Keratinocyte (primary cell): ENCODE results near the gene CD4. TPM values are rescaled to one million over a fixed set of nuclear protein-coding genes. Genes with fewer than 3 reads are reported as not detected.

Experiments used
- DNase-seq: peaks from one replicate; pipeline ENCODE4 v3.0.0-alpha.2; 2011; ENCODE audit warnings: low read depth, missing footprints, low spot score
- FAIRE-seq: peaks from 2 replicates; lab custom pipeline; 2011; peaks lifted over from hg19 to GRCh38; lab: Jason Lieb, UNC
- H2AFZ ChIP-seq: 2 replicates; pipeline ENCODE4 v1.6.0; 2012; ENCODE audit warnings: low read length, control low read depth, inconsistent platforms; ENCODE audit not compliant: control insufficient read depth
- H3K27ac ChIP-seq: 2 replicates; pipeline ENCODE4 v1.5.1; 2011; ENCODE audit warnings: low read length; ENCODE audit not compliant: control insufficient read depth, insufficient read depth
- H3K27me3 ChIP-seq: 3 replicates; pipeline ENCODE4 v1.6.0; 2011; ENCODE audit warnings: low read length; ENCODE audit not compliant: control insufficient read depth, insufficient read depth; ENCODE audit errors: extremely low read depth
- H3K36me3 ChIP-seq, 2 experiments: 2 replicates in 1 of 2; 3 replicates in 1 of 2; pipeline ENCODE4 v1.5.1; 2011; ENCODE audit warnings: low read length in 2 of 2, mild to moderate bottlenecking in 1 of 2; ENCODE audit not compliant: control insufficient read depth in 2 of 2, insufficient read depth in 2 of 2; ENCODE audit errors: extremely low read depth in 1 of 2
- H3K4me1 ChIP-seq: 3 replicates; pipeline ENCODE4 v1.5.1; 2011; ENCODE audit warnings: low read length; ENCODE audit not compliant: control insufficient read depth, insufficient read depth; ENCODE audit errors: extremely low read depth
- H3K4me2 ChIP-seq: 3 replicates; pipeline ENCODE4 v1.6.0; 2011; ENCODE audit warnings: low read depth, low read length; ENCODE audit not compliant: control insufficient read depth, insufficient read depth; ENCODE audit errors: extremely low read depth
- H3K4me3 ChIP-seq, 3 experiments: fragments of 200-600 bp in 1 of 3; sonication (generic) in 1 of 3; 2 replicates in 2 of 3; 3 replicates in 1 of 3; pipeline ENCODE4 v1.5.1; 2011 to 2016; ENCODE audit warnings: low read length in 3 of 3, mild to moderate bottlenecking in 3 of 3, control low read depth in 2 of 3, inconsistent platforms in 1 of 3, low read depth in 1 of 3, mixed read lengths in 1 of 3, mixed run types in 1 of 3, moderate library complexity in 1 of 3; ENCODE audit not compliant: control insufficient read depth in 2 of 3, insufficient read depth in 2 of 3; ENCODE audit errors: extremely low read depth in 1 of 3
- H3K79me2 ChIP-seq: 2 replicates; pipeline ENCODE4 v1.6.0; 2012; ENCODE audit warnings: low read length; ENCODE audit not compliant: control insufficient read depth, insufficient read depth
- H3K9ac ChIP-seq: 3 replicates; pipeline ENCODE4 v1.6.0; 2011; ENCODE audit warnings: low read length; ENCODE audit not compliant: control insufficient read depth, insufficient read depth; ENCODE audit errors: extremely low read depth
- H3K9me1 ChIP-seq: 3 replicates; pipeline ENCODE4 v1.6.0; 2011; ENCODE audit warnings: low read length; ENCODE audit not compliant: control insufficient read depth, insufficient read depth; ENCODE audit errors: extremely low read depth
- H3K9me3 ChIP-seq: 2 replicates; pipeline ENCODE4 v1.5.1; 2012; ENCODE audit warnings: low read depth, low read length; ENCODE audit not compliant: control insufficient read depth
- H4K20me1 ChIP-seq: 3 replicates; pipeline ENCODE4 v1.6.0; 2011; ENCODE audit warnings: low read length; ENCODE audit not compliant: control insufficient read depth, insufficient read depth; ENCODE audit errors: extremely low read depth
- EZH2 ChIP-seq: IDR thresholded peaks from one replicate; pipeline ENCODE4 v1.6.1; 2012; ENCODE audit warnings: inconsistent platforms, mild to moderate bottlenecking, low read length, moderate library complexity
- dilution Hi-C: fragments of 300-500 bp; cut with MboI; formaldehyde crosslinking; loops from one replicate; pipeline ENCODE4 v1.7.0; 2020; ENCODE audit warnings: low sequenced_read_pairs; ENCODE audit not compliant: extremely low pct_ligation_motif_present
- polyA plus RNA-seq, 5 experiments: library from polyadenylated mRNA; depleted of rRNA in 3 of 5; stranded (reverse) in 3 of 5; stranded (forward) in 1 of 5; unstranded in 1 of 5; fragments of >200 nt; gene quantifications; 1 replicate in 1 of 5; 2 replicates in 3 of 5; 3 replicates in 1 of 5; pipeline versions ENCODE4 v1.2.1 to v1.2.3, GENCODE V29; 2011 to 2012; ENCODE audit warnings: missing spikeins in 2 of 5, low read depth in 1 of 5, low replicate concordance in 1 of 5
- TF ChIP-seq, protein P1 (sequence below), 3 experiments: IDR thresholded peaks in 1 of 3; conservative IDR thresholded peaks in 1 of 3; optimal IDR thresholded peaks in 1 of 3; 2 replicates in 2 of 3; 3 replicates in 1 of 3; pipeline versions ENCODE3 to v1.5.1; 2011; ENCODE audit warnings: low read length in 3 of 3, mild to moderate bottlenecking in 3 of 3, moderate library complexity in 2 of 3, control low read depth in 1 of 3, inconsistent platforms in 1 of 3; ENCODE audit not compliant: insufficient read depth in 2 of 3; ENCODE audit errors: extremely low read depth in 1 of 3

The CD4 gene
- polyA plus RNA-seq, 1 donor (not counting 4 experiments of a cell fraction or from before 2014, with no cell fraction given), result 0.01 TPM

DNA sequence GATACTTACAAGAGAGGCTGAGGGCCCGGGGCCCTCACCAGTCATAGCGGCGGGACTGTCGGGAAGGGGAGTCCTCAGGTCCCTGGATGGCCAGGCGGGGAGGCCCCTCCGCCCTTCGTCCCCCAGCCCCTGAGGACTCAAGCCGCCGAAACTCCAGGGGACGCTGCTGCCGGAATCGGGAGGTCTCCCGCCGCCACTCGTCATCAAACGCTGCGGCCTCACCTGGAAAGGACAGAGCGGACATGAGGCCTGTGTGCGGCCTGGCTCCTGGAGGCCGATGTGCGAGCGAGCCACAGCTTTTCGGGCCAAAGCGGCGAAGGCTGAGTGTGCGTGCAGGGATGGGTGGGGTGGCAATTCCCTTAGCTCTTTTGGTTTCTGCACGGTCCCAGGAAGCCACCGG, 40.6 kb upstream of the CD4 start:
- Histone ChIP-seq H3K9me3 (no peaks in the 10 kb centered on the region), H3K79me2 (peaks cover 31% of the 10 kb centered on the region), H4K20me1 (peaks cover 2% of the 10 kb centered on the region), H2AFZ (no peak overlapping the region), H3K4me2 (no peak overlapping the region), H3K36me3 (peaks cover 33 to 58% of the 10 kb centered on the region in 2 experiments), H3K27me3 (no peaks in the 10 kb centered on the region), H3K4me3 (no peak overlapping the region), H3K27ac (no peak overlapping the region), H3K9me1 (peaks cover 2% of the 10 kb centered on the region), H3K4me1 (peaks cover 40% of the 10 kb centered on the region), H3K9ac (no peak overlapping the region)
- no peak for TF ChIP-seq EZH2
- TF ChIP-seq, protein P1, sequence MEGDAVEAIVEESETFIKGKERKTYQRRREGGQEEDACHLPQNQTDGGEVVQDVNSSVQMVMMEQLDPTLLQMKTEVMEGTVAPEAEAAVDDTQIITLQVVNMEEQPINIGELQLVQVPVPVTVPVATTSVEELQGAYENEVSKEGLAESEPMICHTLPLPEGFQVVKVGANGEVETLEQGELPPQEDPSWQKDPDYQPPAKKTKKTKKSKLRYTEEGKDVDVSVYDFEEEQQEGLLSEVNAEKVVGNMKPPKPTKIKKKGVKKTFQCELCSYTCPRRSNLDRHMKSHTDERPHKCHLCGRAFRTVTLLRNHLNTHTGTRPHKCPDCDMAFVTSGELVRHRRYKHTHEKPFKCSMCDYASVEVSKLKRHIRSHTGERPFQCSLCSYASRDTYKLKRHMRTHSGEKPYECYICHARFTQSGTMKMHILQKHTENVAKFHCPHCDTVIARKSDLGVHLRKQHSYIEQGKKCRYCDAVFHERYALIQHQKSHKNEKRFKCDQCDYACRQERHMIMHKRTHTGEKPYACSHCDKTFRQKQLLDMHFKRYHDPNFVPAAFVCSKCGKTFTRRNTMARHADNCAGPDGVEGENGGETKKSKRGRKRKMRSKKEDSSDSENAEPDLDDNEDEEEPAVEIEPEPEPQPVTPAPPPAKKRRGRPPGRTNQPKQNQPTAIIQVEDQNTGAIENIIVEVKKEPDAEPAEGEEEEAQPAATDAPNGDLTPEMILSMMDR (optimal IDR thresholded peaks at IDR 0.05 in 1 of 3, IDR thresholded peaks at IDR 0.05 in 1 of 3, conservative IDR thresholded peaks at IDR 0.05 in 1 of 3; ENCODE audit: extremely low read depth in 1 of 3, insufficient read depth in 2 of 3, low read length in 3 of 3), result no peak
- no peak for DNase-seq
- dilution Hi-C loops, result no loop called here
- no peak for FAIRE-seq

GRCh38 chr12:6750506-6750905, 38.8 kb upstream of the CD4 start:
- Histone ChIP-seq H4K20me1 (peaks cover 2% of the 10 kb centered on the region), H3K9me1 (peaks cover 2% of the 10 kb centered on the region), H3K9me3 (no peaks in the 10 kb centered on the region), H3K36me3 (peaks cover 31 to 51% of the 10 kb centered on the region in 2 experiments), H2AFZ (no peak overlapping the region), H3K9ac (peak overlapping the region; percentile 13), H3K4me1 (peaks cover 40% of the 10 kb centered on the region), H3K4me2 (peak overlapping the region; percentile 90), H3K4me3 (no peak overlapping the region), H3K27ac (no peak overlapping the region), H3K79me2 (peaks cover 31% of the 10 kb centered on the region), H3K27me3 (no peaks in the 10 kb centered on the region)
- no peak for DNase-seq
- dilution Hi-C loops, result no loop called here
- no peak for TF ChIP-seq EZH2
- peak; percentile 82 for FAIRE-seq

DNA sequence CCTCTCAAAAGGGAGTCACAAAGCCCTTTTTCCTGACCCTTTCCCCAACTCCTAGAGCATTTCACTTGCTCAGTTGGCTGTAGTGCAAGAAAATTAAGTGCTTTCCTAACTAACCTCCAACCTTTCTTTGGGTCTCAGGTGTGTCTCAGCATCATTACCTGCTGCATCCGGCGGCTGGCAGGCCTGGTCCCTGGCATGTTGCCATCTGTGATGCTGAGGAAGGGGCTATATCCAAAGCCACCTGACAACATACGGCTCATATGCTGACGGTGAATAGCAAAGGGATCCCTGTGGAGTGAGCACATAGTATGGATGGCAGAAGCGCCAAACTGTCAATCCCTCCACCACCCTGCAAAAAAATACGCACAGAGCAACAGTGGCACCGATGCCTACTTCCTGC, 37.6 kb upstream of the CD4 start:
- H4K20me1 ChIP-seq, result peaks cover 2% of the 10 kb centered on the region
- H2AFZ ChIP-seq, result no peak overlapping the region

More for the DNA sequence above, 37.6 kb upstream of the CD4 start:
- dilution Hi-C loops, result no loop called here
- peak overlapping the region; percentile 90 for H3K4me2 ChIP-seq
- no peaks in the 10 kb centered on the region for H3K9me1 ChIP-seq
- TF ChIP-seq, protein P1 (optimal IDR thresholded peaks at IDR 0.05 in 1 of 3, IDR thresholded peaks at IDR 0.05 in 1 of 3, conservative IDR thresholded peaks at IDR 0.05 in 1 of 3; ENCODE audit: extremely low read depth in 1 of 3, insufficient read depth in 2 of 3, low read length in 3 of 3), result no peak
- TF ChIP-seq EZH2, result no peak
- peaks cover 25 to 48% of the 10 kb centered on the region in 2 experiments for H3K36me3 ChIP-seq
- H3K4me3 ChIP-seq, result peak overlapping the region; percentile 93 to 94 (median 94)
- FAIRE-seq, result no peak
- peak overlapping the region; percentile 99 for H3K27ac ChIP-seq
- DNase-seq, result no peak
- peaks cover 31% of the 10 kb centered on the region for H3K79me2 ChIP-seq
- peak overlapping the region; percentile 97 for H3K9ac ChIP-seq
- H3K9me3 ChIP-seq, result no peaks in the 10 kb centered on the region
- peaks cover 28% of the 10 kb centered on the region for H3K4me1 ChIP-seq
- H3K27me3 ChIP-seq, result no peaks in the 10 kb centered on the region
